ENCODE results near the gene GPN3. TPM values are rescaled to one million over a fixed set of nuclear protein-coding genes. Genes with fewer than 3 reads are reported as not detected.

GPN3 gene
- total and polyA plus RNA-seq, 2 of the 13 experiments (the other 11 are each of a cell fraction or from before 2014, with no cell fraction given): 28.7 to 29.5 TPM

DNA sequence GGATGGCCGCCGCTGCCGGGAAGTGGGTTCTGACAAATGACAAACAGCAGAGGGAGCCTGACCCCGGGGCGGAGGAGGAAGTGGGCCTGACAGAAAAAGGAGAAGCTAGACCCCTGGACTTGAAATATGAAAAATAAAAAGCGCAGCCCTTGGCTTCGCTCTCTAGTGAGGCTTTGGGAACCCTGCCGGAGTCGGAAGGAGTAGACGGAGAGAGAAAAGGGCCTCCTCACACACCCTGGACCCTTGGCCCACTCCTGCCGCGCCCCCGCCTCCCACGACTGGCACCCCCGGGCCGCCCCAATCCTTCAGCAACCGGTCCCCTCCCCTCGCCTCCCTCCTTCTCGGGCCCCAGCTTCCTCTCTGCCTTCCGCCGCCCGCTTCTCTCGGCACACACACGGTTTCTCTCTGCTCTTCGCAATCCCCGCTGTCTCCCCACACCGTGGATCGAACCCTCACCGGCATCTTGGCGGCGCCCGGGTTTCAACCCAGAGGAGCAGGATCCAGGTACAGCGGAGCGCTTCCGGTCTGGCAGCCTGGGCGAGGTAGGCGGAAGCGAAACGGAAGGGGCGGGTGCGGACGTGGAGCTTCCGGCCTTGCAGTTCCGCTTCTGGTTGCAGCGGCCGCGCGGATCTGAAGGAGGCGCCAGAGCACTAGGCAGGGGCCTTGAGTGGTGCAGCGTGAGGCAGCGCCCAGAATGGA, 18.1 kb downstream of the GPN3 start, which contains the start of gene ARPC3 (continued):
- TF ChIP-seq, protein P1, sequence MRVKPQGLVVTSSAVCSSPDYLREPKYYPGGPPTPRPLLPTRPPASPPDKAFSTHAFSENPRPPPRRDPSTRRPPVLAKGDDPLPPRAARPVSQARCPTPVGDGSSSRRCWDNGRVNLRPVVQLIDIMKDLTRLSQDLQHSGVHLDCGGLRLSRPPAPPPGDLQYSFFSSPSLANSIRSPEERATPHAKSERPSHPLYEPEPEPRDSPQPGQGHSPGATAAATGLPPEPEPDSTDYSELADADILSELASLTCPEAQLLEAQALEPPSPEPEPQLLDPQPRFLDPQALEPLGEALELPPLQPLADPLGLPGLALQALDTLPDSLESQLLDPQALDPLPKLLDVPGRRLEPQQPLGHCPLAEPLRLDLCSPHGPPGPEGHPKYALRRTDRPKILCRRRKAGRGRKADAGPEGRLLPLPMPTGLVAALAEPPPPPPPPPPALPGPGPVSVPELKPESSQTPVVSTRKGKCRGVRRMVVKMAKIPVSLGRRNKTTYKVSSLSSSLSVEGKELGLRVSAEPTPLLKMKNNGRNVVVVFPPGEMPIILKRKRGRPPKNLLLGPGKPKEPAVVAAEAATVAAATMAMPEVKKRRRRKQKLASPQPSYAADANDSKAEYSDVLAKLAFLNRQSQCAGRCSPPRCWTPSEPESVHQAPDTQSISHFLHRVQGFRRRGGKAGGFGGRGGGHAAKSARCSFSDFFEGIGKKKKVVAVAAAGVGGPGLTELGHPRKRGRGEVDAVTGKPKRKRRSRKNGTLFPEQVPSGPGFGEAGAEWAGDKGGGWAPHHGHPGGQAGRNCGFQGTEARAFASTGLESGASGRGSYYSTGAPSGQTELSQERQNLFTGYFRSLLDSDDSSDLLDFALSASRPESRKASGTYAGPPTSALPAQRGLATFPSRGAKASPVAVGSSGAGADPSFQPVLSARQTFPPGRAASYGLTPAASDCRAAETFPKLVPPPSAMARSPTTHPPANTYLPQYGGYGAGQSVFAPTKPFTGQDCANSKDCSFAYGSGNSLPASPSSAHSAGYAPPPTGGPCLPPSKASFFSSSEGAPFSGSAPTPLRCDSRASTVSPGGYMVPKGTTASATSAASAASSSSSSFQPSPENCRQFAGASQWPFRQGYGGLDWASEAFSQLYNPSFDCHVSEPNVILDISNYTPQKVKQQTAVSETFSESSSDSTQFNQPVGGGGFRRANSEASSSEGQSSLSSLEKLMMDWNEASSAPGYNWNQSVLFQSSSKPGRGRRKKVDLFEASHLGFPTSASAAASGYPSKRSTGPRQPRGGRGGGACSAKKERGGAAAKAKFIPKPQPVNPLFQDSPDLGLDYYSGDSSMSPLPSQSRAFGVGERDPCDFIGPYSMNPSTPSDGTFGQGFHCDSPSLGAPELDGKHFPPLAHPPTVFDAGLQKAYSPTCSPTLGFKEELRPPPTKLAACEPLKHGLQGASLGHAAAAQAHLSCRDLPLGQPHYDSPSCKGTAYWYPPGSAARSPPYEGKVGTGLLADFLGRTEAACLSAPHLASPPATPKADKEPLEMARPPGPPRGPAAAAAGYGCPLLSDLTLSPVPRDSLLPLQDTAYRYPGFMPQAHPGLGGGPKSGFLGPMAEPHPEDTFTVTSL (CRISPR knock-in tag; IDR thresholded peaks at IDR 0.05; ENCODE audit: borderline replicate concordance): peak; percentile 18; the same call in 1 of the 2 replicates
- TF ChIP-seq EED (CRISPR knock-in tag; IDR thresholded peaks at IDR 0.05) (peak; percentile 51; the same call in 1 of the 2 replicates), ZKSCAN8 (CRISPR knock-in tag; IDR thresholded peaks at IDR 0.05; ENCODE audit: borderline replicate concordance) (no peak), ZNF350 (CRISPR knock-in tag; IDR thresholded peaks at IDR 0.05; ENCODE audit: borderline replicate concordance, low read depth) (peak; percentile 93), ZNF235 (CRISPR knock-in tag; IDR thresholded peaks at IDR 0.05; ENCODE audit: borderline replicate concordance) (peak; percentile 86; the same call in 1 of the 2 replicates), CHCHD3 (CRISPR knock-in tag; IDR thresholded peaks at IDR 0.05) (no peak), SMAD3 (CRISPR knock-in tag; IDR thresholded peaks at IDR 0.05) (no peak; the same call in none of the 2 replicates), ZNF782 (CRISPR knock-in tag; IDR thresholded peaks at IDR 0.05; ENCODE audit: borderline replicate concordance) (no peak), ZNF724P (CRISPR knock-in tag; IDR thresholded peaks at IDR 0.05; ENCODE audit: borderline replicate concordance) (peak; percentile 54; the same call in 1 of the 2 replicates), PAF1 (CRISPR knock-in tag; IDR thresholded peaks at IDR 0.05) (no peak), POGZ (CRISPR knock-in tag; IDR thresholded peaks at IDR 0.05) (peak; percentile 83), HCFC1 (IDR thresholded peaks at IDR 0.05; ENCODE audit: low read depth, low read length) (no peak), SOX13 (IDR thresholded peaks at IDR 0.05) (no peak), SOX13 (CRISPR knock-in tag; conservative IDR thresholded peaks at IDR 0.05 in 1 of 2, IDR thresholded peaks at IDR 0.05 in 1 of 2) (peak in 1 of 2 experiments; percentile 19; a peak in 1 of 4 replicates), ZNF333 (CRISPR knock-in tag; IDR thresholded peaks at IDR 0.05; ENCODE audit: borderline replicate concordance) (peak; percentile 70; the same call in 1 of the 2 replicates), ZNF768 (CRISPR knock-in tag; IDR thresholded peaks at IDR 0.05) (no peak; the same call in 1 of the 2 replicates)
- TF ChIP-seq, protein P2, sequence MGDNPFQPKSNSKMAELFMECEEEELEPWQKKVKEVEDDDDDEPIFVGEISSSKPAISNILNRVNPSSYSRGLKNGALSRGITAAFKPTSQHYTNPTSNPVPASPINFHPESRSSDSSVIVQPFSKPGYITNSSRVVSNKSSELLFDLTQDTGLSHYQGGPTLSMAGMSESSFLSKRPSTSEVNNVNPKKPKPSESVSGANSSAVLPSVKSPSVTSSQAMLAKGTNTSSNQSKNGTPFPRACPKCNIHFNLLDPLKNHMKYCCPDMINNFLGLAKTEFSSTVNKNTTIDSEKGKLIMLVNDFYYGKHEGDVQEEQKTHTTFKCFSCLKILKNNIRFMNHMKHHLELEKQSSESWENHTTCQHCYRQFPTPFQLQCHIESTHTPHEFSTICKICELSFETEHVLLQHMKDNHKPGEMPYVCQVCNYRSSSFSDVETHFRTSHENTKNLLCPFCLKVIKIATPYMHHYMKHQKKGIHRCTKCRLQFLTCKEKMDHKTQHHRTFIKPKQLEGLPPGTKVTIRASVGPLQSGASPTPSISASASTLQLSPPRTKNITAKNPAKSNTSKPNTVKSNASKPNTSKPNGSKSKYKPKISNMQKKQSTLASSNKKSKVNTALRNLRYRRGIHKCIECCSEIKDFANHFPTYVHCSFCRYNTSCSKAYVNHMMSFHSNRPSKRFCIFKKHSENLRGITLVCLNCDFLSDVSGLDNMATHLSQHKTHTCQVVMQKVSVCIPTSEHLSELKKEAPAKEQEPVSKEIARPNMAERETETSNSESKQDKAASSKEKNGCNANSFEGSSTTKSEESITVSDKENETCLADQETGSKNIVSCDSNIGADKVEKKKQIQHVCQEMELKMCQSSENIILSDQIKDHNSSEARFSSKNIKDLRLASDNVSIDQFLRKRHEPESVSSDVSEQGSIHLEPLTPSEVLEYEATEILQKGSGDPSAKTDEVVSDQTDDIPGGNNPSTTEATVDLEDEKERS (CRISPR knock-in tag; IDR thresholded peaks at IDR 0.05): no peak
- TF ChIP-seq, protein P3, sequence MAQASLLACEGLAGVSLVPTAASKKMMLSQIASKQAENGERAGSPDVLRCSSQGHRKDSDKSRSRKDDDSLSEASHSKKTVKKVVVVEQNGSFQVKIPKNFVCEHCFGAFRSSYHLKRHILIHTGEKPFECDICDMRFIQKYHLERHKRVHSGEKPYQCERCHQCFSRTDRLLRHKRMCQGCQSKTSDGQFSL (CRISPR knock-in tag; IDR thresholded peaks at IDR 0.05): 0 out of 2 replicates have a peak, but pooled peaks have one; percentile 4
- TF ChIP-seq, protein P4, sequence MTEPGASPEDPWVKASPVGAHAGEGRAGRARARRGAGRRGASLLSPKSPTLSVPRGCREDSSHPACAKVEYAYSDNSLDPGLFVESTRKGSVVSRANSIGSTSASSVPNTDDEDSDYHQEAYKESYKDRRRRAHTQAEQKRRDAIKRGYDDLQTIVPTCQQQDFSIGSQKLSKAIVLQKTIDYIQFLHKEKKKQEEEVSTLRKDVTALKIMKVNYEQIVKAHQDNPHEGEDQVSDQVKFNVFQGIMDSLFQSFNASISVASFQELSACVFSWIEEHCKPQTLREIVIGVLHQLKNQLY (CRISPR knock-in tag; IDR thresholded peaks at IDR 0.05): 0 out of 2 replicates have a peak, but pooled peaks have one; percentile 31

All from HepG2 (cell line).